RWPE2 (cell line): ENCODE results near the gene ITIH5.

Source experiments
- ATAC-seq: fragments of 200-7000 bp; cut with Tn5 transposase; 3 replicates; pipeline ENCODE4 v1.9.1; 2021; ENCODE audit warnings: low read depth
- DNase-seq: peaks from one replicate; pipeline ENCODE4 v3.0.0-alpha.2; 2020; ENCODE audit warnings: low spot score
- H3K27ac ChIP-seq: fragments of 450-650 bp; 2 replicates; pipeline ENCODE4 v1.5.1; 2017; ENCODE audit warnings: mild to moderate bottlenecking; ENCODE audit not compliant: poor library complexity, severe bottlenecking
- H3K27me3 ChIP-seq: fragments of 250-450 bp; sonication (Bioruptor Pico); 2 replicates; pipeline ENCODE4 v1.5.1; 2021; ENCODE audit warnings: mild to moderate bottlenecking, moderate library complexity; ENCODE audit not compliant: insufficient read depth, poor library complexity, severe bottlenecking
- H3K36me3 ChIP-seq: fragments of 250-450 bp; sonication (Bioruptor Pico); 2 replicates; pipeline ENCODE4 v1.5.1; 2020; ENCODE audit warnings: low read depth, mild to moderate bottlenecking, moderate library complexity
- H3K4me1 ChIP-seq: fragments of 250-450 bp; sonication (Bioruptor Pico); 2 replicates; pipeline ENCODE4 v1.5.1; 2021; ENCODE audit warnings: mild to moderate bottlenecking, moderate library complexity; ENCODE audit not compliant: insufficient read depth, poor library complexity, severe bottlenecking
- H3K4me3 ChIP-seq: fragments of 250-450 bp; sonication (Bioruptor Pico); 2 replicates; pipeline ENCODE4 v1.5.1; 2021; ENCODE audit warnings: mild to moderate bottlenecking, moderate library complexity; ENCODE audit not compliant: severe bottlenecking
- H3K9me3 ChIP-seq: fragments of 250-450 bp; sonication (Bioruptor Pico); 2 replicates; pipeline ENCODE4 v1.5.1; 2021; ENCODE audit warnings: mild to moderate bottlenecking, moderate library complexity; ENCODE audit not compliant: severe bottlenecking
- TF ChIP-seq, protein P1 (sequence below): fragments of 450-650 bp; IDR thresholded peaks from one replicate; pipeline ENCODE4 v1.5.1; 2017; ENCODE audit warnings: mild to moderate bottlenecking, moderate library complexity; ENCODE audit not compliant: poor library complexity, severe bottlenecking

Gene ITIH5

DNA sequence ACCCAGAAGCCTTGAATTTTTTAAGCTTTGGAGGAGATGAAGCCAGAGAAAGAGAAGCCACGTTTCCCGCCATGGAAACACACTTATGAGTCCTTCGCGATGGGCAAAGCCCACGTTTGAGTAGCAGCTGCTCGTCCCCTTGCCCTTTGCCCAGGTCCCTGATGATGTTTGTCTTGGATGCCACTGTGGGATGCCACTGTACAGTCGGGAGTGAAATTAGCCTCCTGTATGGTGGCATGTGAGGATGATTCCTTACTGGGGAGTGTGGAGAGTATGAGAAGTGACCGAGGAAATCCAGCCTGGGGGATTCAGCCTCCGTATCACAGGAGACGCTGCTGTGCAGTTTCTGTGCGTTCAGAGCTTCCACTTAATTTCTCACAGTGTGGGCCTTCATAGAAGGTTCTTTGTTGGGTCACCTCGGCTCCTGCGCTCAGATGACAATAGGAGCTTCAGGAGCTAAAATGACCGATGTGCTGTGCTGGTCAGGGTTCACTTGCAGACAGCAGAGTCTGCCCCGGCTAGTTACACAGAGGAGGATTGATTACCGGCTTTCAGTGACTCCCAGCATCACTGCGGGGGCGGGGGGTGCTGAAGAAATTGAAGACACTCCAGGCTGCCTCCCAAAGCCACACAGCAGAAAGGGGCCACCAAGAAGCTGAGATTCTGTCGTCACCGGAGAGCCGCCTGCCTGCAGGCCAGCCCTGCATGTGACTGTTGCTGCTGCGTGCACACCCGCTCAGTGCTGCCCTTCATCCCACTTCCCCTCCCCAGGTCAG is 133.9 kb downstream of the ITIH5 start:
- no peak overlapping the region for H3K27ac ChIP-seq
- ATAC-seq (no peak), DNase-seq (no peak)
- TF ChIP-seq, protein P1, sequence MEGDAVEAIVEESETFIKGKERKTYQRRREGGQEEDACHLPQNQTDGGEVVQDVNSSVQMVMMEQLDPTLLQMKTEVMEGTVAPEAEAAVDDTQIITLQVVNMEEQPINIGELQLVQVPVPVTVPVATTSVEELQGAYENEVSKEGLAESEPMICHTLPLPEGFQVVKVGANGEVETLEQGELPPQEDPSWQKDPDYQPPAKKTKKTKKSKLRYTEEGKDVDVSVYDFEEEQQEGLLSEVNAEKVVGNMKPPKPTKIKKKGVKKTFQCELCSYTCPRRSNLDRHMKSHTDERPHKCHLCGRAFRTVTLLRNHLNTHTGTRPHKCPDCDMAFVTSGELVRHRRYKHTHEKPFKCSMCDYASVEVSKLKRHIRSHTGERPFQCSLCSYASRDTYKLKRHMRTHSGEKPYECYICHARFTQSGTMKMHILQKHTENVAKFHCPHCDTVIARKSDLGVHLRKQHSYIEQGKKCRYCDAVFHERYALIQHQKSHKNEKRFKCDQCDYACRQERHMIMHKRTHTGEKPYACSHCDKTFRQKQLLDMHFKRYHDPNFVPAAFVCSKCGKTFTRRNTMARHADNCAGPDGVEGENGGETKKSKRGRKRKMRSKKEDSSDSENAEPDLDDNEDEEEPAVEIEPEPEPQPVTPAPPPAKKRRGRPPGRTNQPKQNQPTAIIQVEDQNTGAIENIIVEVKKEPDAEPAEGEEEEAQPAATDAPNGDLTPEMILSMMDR: no peak
- no peak overlapping the region for H3K4me3 ChIP-seq
- H3K36me3 ChIP-seq: no peaks in the 10 kb centered on the region
- H3K4me1 ChIP-seq: no peaks in the 10 kb centered on the region
- H3K27me3 ChIP-seq: peaks cover 10% of the 10 kb centered on the region
- H3K9me3 ChIP-seq: no peaks in the 10 kb centered on the region

DNA sequence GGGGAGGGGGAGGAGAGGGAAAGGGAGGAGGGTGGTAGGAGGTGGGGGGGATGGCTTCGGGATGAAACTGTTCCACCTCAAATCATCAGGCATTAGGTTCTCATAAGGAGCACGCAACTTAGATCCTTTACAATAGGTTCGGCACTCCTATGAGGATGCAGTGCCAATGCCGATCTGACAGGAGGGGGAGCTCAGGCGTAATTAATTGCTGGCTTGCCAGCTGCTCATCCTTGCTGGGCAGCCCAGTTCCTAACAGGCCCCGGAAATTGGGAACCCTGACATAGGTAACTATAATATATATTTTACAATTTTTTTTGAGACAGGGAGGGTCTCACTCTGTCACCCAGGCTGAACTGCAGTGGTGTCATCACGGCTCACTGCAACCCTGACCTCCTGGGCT is 137.1 kb downstream of the ITIH5 start:
- Histone ChIP-seq H3K36me3 (no peaks in the 10 kb centered on the region), H3K27me3 (peaks cover 10% of the 10 kb centered on the region), H3K4me3 (no peak overlapping the region), H3K27ac (no peak overlapping the region), H3K9me3 (no peaks in the 10 kb centered on the region), H3K4me1 (no peaks in the 10 kb centered on the region)
- TF ChIP-seq, protein P1: peak; percentile 42
- DNase-seq (no peak), ATAC-seq (peak; percentile 83)

- Histone ChIP-seq H3K4me1 (no peaks in the 10 kb centered on the region), H3K27ac (no peak overlapping the region), H3K9me3 (no peaks in the 10 kb centered on the region), H3K36me3 (no peaks in the 10 kb centered on the region), H3K4me3 (no peak overlapping the region), H3K27me3 (peaks cover 10% of the 10 kb centered on the region)
- TF ChIP-seq, protein P1: no peak
- ATAC-seq (no peak), DNase-seq (no peak)
These were observed 139.3 kb downstream of the ITIH5 start for GRCh38 chr10:7527468-7527867.

DNA sequence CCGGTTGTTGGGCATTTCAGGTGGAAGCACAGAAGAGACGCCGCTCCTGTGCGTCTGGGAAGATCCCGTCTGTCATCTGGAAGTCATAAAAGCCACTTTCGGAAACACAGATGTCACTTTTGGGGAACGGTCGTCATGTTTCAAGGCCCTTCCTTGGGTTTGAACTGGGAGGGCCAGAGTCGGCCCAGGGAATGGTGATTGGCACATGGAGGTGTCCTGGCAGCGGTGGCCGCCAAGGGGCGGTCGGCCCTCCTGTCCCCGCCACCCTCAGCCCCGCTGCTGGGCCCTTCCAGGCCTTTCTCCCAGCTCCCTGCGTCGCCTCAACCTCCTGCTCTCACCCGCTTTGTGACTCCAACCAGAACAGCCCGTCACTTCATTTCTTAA is 140.8 kb downstream of the ITIH5 start:
- no peak overlapping the region for H3K4me3 ChIP-seq
- TF ChIP-seq, protein P1: no peak
- H3K36me3 ChIP-seq: no peaks in the 10 kb centered on the region
- H3K27ac ChIP-seq: no peak overlapping the region
- H3K27me3 ChIP-seq: peaks cover 10% of the 10 kb centered on the region
- H3K4me1 ChIP-seq: no peaks in the 10 kb centered on the region
- H3K9me3 ChIP-seq: no peaks in the 10 kb centered on the region
- DNase-seq (no peak), ATAC-seq (no peak)

- peaks cover 10% of the 10 kb centered on the region for H3K27me3 ChIP-seq
- H3K36me3 ChIP-seq: no peaks in the 10 kb centered on the region
- no peak overlapping the region for H3K27ac ChIP-seq
- no peaks in the 10 kb centered on the region for H3K9me3 ChIP-seq
- ATAC-seq (peak; percentile 70), DNase-seq (no peak)
- TF ChIP-seq, protein P1: peak; percentile 83
- H3K4me3 ChIP-seq: no peak overlapping the region
- H3K4me1 ChIP-seq: no peaks in the 10 kb centered on the region
These were observed 141.3 kb downstream of the ITIH5 start for GRCh38 chr10:7525314-7526016.
